DOHH2 (cell line): ENCODE data around the gene RGS13.

ENCODE experiments used
- H3F3A ChIP-seq: fragments of 200-600 bp; sonication (generic), shearing (Covaris generic); 2 replicates; pipeline ENCODE4 v1.6.0; 2016; ENCODE audit warnings: antibody characterized with exemption, mild to moderate bottlenecking; ENCODE audit not compliant: control insufficient read depth, insufficient read depth
- H3K27ac ChIP-seq: fragments of 200-600 bp; sonication (generic); 2 replicates; pipeline ENCODE4 v1.5.1; 2014; ENCODE audit warnings: low read depth, mild to moderate bottlenecking, low read length, moderate library complexity
- H3K27me3 ChIP-seq: fragments of 200-600 bp; sonication (generic); 2 replicates; pipeline ENCODE4 v1.6.1; 2014; ENCODE audit warnings: mild to moderate bottlenecking, low read length, mixed read lengths; ENCODE audit not compliant: control insufficient read depth
- H3K36me3 ChIP-seq: fragments of 200-600 bp; sonication (generic); 2 replicates; pipeline ENCODE4 v1.6.1; 2014; ENCODE audit warnings: mild to moderate bottlenecking, low read length, moderate library complexity, mixed read lengths; ENCODE audit not compliant: control insufficient read depth
- H3K4me1 ChIP-seq: fragments of 200-600 bp; sonication (generic); 2 replicates; pipeline ENCODE4 v1.6.1; 2014; ENCODE audit warnings: mild to moderate bottlenecking, low read length, mixed read lengths; ENCODE audit not compliant: control insufficient read depth
- H3K4me2 ChIP-seq: fragments of 200-600 bp; sonication (generic); 2 replicates; pipeline ENCODE4 v1.6.0; 2014; ENCODE audit warnings: mild to moderate bottlenecking, low read length, moderate library complexity
- H3K4me3 ChIP-seq: fragments of 200-600 bp; sonication (generic); 2 replicates; pipeline ENCODE4 v1.5.1; 2014; ENCODE audit warnings: mild to moderate bottlenecking, low read length, mixed read lengths
- H3K79me2 ChIP-seq: fragments of 200-600 bp; sonication (generic); 2 replicates; pipeline ENCODE4 v1.6.1; 2014; ENCODE audit warnings: mild to moderate bottlenecking, low read length, mixed read lengths; ENCODE audit not compliant: control insufficient read depth
- H3K9me2 ChIP-seq: fragments of 200-600 bp; sonication (generic); replicated peaks from 2 replicates; pipeline ENCODE4 v1.6.1; 2014; ENCODE audit warnings: mild to moderate bottlenecking, low read length, mixed read lengths; ENCODE audit not compliant: control insufficient read depth
- H3K9me3 ChIP-seq: fragments of 200-600 bp; sonication (generic); 2 replicates; pipeline ENCODE4 v1.6.1; 2014; ENCODE audit warnings: antibody characterized with exemption, low read length, mixed read lengths; ENCODE audit not compliant: control insufficient read depth, insufficient read depth
- H4K20me1 ChIP-seq: fragments of 200-600 bp; sonication (generic); 2 replicates; pipeline ENCODE4 v1.6.0; 2014; ENCODE audit warnings: low read depth, mild to moderate bottlenecking, antibody characterized with exemption, low read length, moderate library complexity; ENCODE audit not compliant: control insufficient read depth, insufficient read depth
- EZH2phosphoT487 ChIP-seq: fragments of 200-600 bp; sonication (generic); IDR thresholded peaks from 2 replicates; pipeline ENCODE4 v1.6.1; 2017; ENCODE audit warnings: borderline replicate concordance, mild to moderate bottlenecking, antibody characterized with exemption, low read length, moderate library complexity, mixed read lengths
- TF ChIP-seq, protein P1 (sequence below): fragments of 200-600 bp; sonication (generic); IDR thresholded peaks from one replicate; pipeline ENCODE4 v1.5.1; 2014; ENCODE audit warnings: antibody characterized with exemption, mild to moderate bottlenecking, low read depth, low read length; ENCODE audit not compliant: poor library complexity, severe bottlenecking

RGS13 gene

DNA sequence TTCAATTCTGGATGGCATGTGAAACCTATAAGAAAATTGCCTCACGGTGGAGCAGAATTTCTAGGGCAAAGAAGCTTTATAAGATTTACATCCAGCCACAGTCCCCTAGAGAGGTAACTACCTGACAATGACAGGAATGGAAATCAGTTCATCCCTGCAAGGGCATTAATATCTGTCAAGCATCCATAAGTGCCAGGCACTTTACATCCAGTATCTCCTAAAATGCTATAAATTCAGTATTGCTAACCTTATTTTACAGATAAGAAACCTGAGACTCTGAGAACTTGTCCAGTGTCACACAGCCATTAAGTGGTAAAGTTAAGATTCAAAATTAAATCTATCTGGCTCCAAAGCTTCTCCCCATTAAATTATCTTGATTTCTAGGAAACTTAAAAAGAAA lies 22.3 kb downstream of the RGS13 start:
- no peak for TF ChIP-seq EZH2phosphoT487
- TF ChIP-seq, protein P1, sequence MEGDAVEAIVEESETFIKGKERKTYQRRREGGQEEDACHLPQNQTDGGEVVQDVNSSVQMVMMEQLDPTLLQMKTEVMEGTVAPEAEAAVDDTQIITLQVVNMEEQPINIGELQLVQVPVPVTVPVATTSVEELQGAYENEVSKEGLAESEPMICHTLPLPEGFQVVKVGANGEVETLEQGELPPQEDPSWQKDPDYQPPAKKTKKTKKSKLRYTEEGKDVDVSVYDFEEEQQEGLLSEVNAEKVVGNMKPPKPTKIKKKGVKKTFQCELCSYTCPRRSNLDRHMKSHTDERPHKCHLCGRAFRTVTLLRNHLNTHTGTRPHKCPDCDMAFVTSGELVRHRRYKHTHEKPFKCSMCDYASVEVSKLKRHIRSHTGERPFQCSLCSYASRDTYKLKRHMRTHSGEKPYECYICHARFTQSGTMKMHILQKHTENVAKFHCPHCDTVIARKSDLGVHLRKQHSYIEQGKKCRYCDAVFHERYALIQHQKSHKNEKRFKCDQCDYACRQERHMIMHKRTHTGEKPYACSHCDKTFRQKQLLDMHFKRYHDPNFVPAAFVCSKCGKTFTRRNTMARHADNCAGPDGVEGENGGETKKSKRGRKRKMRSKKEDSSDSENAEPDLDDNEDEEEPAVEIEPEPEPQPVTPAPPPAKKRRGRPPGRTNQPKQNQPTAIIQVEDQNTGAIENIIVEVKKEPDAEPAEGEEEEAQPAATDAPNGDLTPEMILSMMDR = no peak
- Histone ChIP-seq H3K4me2 (no peak overlapping the region), H3K9me3 (no peaks in the 10 kb centered on the region), H3F3A (peaks cover 32% of the 10 kb centered on the region), H3K79me2 (no peaks in the 10 kb centered on the region), H3K27ac (no peak overlapping the region), H3K36me3 (peaks cover 77% of the 10 kb centered on the region), H3K4me1 (no peaks in the 10 kb centered on the region), H3K4me3 (no peak overlapping the region), H4K20me1 (no peaks in the 10 kb centered on the region), H3K27me3 (no peaks in the 10 kb centered on the region), H3K9me2 (no peaks in the 10 kb centered on the region)

DNA sequence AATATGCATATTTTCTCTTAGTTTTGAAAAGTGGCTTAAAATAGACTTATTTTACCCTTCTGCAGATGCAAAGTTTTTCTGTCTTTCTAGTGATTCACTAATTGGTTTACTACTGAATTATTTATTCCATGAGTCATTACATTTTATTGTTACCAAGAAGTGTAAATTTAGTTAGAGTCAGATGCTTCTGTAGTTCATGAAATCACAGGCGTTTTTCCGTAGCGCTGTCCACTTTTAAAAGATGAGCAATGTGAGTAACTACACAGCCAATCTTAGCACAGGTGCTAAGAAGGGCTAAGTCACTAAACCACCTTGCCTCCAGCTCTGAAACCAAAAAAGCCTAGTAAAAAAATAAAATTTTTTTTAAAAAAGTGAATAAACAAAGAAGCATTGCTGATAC lies 24.7 kb downstream of the RGS13 start:
- H3K36me3 ChIP-seq = peaks cover 59% of the 10 kb centered on the region
- H3K27ac ChIP-seq = no peak overlapping the region
- no peaks in the 10 kb centered on the region for H3K27me3 ChIP-seq
- no peak for TF ChIP-seq EZH2phosphoT487
- TF ChIP-seq, protein P1 = no peak
- H4K20me1 ChIP-seq = no peaks in the 10 kb centered on the region
- peaks cover 29% of the 10 kb centered on the region for H3F3A ChIP-seq
- no peaks in the 10 kb centered on the region for H3K4me1 ChIP-seq
- no peaks in the 10 kb centered on the region for H3K9me2 ChIP-seq
- H3K79me2 ChIP-seq = no peaks in the 10 kb centered on the region
- H3K4me2 ChIP-seq = no peak overlapping the region
- no peak overlapping the region for H3K4me3 ChIP-seq
- no peaks in the 10 kb centered on the region for H3K9me3 ChIP-seq

DNA sequence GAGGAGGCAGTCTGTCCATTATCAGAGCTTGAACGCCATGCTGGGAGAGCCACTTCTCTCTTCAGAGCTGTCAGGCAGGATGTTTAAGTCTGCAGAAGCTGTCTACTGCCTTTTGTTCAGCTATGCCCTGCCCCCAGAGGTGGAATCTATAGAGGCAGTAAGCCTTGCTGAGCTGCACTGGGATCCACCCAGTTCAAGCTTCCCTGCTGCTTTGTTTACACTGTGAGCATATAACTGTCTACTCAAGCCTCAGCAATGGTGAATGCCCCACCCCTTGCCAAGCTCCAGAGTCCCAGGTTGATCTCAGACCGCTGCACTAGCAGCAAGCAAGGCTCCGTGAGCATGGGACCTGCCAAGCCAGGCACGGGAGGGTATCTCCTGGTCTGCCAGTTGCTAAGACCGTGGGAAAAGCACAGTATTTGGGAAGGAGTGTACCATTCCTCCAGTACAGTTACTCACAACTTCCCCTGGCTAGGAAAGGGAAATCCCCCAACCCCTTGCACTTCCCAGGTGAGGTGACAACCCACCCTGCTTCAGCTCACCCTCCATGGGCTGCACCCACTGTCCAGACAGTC lies 32.5 kb downstream of the RGS13 start:
- H3K27me3 ChIP-seq = no peaks in the 10 kb centered on the region
- no peaks in the 10 kb centered on the region for H3K4me1 ChIP-seq
- H3F3A ChIP-seq = no peaks in the 10 kb centered on the region
- no peak overlapping the region for H3K4me3 ChIP-seq
- H3K36me3 ChIP-seq = peaks cover 3% of the 10 kb centered on the region; the same call in 1 of the 2 replicates
- no peaks in the 10 kb centered on the region for H3K9me2 ChIP-seq
- H3K9me3 ChIP-seq = no peaks in the 10 kb centered on the region
- no peak for TF ChIP-seq EZH2phosphoT487
- TF ChIP-seq, protein P1 = no peak
- H3K79me2 ChIP-seq = no peaks in the 10 kb centered on the region
- no peak overlapping the region for H3K27ac ChIP-seq
- no peaks in the 10 kb centered on the region for H4K20me1 ChIP-seq
- no peak overlapping the region for H3K4me2 ChIP-seq
